ELR (cell line): ENCODE measurements around the gene URB1.
"Not testable (repeated sequence)": the region's sequence is repeated elsewhere in the genome, so short reads cannot be mapped to it uniquely, and the experiment has no call there.

ENCODE experiments used
- DNase-seq: peaks from one replicate; pipeline ENCODE4 v3.0.0-alpha.2; 2015; ENCODE audit warnings: low read depth

The URB1 gene

DNA sequence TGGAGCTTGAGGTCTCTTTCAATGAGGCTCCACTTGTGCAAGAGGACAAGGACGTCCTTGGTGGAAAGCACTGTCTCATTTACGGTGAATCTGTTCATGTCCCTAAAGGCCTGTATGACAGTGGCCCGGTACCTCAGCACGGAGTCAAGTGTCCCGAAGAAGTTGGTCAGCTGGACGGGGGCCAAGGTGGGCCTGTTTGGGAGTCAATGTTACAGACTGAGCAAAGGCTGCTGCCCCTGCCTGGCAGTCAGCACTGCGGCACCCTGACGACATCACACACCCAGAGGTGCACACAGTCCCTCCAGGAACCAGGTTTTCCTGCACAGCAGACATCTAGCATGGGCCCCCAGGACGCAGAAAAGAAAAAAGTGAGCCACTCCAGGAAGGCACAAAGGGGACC, 75.1 kb downstream of the URB1 start:
- DNase-seq: no peak

DNA sequence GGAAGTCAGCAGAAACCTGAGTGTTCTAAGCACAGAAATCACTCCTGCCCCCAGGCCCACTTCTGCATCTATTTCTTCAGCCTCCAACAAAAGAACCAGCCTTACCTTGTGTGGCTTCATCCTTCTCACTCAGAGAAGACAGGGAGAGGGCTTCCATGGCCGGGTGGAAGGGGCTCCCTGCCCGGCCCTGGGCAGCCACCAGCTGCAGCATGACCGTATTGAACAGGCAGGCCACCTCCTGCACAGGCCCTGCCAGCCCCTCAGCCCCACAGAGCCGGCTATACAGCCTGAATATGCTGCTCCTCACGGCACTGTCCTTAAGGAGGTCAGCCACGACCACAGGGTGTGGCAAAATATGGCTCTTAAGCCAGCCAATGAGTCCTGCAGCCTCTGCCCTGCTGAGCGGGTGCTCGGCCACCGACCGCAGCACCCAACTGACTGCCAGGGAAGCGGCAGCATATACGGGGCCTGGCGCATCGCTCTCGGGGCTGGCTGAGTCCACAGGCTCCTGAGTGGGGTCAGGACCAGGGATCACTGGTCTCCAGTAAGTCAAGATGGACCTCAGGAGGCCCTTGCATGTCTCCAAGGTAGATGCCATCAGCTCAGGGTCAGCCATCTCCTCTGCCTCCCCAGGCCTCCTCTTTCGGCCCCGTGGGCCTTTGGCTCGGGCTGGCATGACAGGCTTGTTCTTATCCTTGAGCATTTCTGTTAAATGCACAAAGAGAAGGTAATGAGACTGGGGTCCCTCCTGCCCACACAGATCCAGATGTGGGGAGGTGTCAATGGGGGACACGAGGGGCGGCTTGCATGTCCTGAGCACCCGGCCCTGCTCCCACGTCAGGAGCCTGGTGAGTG, 76.2 kb downstream of the URB1 start:
- no peak for DNase-seq

DNA sequence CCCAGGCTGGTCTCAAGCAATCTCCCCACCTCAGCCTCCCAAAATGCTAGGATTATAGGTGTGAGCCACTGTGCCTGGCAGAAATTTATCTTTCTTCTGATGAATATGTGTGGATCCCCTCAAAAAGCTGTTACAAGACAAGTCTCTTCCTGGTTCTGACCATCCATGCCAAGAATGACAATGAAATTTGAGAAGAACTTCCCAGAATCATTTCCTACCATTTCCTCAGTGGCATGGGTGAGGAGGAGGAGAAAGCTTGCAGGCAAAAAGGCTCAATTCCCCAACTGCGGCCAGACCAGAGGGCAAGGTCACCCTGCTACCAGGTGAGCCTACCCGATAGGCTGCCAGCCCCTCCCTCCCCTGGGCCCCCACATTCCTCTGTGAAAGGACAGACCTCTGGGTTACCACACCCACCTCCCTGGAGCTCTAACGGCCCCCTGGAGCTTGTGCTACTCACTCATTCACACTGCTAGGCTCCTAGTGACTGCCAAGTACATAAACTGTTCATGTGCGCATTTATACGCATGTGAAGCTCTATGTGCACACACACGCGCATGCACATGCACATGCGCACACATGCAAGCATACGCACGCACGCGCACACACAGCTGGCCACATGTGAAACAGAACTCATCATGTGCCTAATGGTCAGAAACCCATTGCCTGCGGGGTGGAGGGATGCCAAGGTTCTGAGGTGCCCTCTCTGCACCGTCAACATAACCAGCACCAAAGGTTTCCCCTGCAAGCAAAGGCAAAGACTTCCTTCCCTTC, 77.1 kb downstream of the URB1 start:
- no peak for DNase-seq

DNA sequence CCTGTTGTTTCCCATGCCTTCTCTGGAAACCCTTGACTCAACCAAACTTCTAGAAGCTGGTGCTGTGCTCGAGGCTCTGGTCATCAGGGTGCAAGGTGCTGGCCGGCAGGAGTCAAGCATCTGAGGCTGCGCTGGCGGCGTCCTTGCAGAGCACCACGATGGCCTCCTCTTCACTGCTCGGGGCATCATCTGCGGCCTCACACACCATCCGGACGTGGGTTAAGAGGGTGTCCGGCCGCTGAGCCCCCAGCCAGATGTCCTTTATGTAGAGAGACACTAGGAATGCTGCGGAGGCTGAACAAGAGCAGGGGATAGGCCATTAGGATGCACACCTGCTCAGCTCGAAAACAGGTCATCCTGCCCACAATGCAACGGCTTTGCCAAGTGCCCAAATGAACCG, 78.0 kb downstream of the URB1 start:
- DNase-seq: no peak

DNA sequence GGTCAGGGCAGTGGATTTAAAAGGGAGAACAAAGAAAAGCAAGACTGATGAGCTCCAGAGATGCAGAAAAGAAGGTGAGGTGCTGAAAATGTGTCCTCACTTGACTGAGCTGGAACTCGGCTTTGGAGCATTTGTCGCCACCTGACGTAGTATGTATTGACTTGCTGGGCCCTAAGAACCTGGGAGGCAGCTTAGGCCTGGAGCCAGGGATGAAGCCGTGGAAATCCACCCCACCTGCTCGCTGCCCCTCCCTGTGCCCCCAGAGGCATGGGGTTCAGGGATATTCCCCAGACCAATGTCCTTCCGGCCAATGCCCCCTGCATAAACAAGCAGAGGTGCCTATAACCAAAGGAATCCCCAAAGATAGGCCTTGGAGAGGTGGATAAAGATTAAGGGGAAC, 79.8 kb downstream of the URB1 start:
- no peak for DNase-seq

DNA sequence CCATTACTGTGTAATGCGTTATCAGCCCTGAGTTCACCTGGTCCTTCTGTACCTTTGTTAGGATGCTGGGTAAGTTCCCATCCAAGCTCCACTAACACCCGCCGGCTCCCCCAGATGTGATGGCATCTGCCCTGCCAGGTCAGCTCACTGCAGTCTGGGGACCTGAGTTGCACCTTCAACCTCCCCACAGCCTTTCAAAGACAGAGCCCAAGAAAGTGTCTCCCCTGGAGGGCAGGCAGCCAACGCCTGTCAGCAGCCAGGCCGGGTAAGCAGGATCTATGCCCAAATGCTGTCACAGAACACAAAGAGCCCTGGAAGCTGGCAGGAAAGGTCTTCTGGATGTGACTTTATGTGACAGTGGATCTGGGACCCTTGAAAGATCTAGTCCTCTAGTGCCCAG, 80.5 kb downstream of the URB1 start:
- DNase-seq: no peak

DNA sequence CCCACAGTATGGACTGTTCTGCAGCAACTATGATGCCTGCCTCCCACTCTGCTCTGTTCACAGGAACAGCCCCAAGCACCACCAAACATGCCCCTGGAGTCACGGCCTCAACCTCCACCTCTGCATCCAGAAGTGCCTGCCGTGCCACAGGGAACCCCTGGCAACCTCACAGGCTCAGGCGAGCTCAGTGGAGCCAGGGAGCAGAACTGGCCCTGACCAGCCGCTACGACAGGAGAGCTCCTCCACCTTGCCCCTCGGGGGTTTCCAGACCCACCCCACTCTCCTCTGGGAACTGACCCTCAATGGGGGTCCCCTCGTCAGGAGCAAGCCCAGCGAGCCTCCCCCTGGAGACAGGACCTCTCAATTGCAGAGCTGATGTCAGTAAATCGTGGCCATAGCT, 81.2 kb downstream of the URB1 start:
- DNase-seq: no peak

DNA sequence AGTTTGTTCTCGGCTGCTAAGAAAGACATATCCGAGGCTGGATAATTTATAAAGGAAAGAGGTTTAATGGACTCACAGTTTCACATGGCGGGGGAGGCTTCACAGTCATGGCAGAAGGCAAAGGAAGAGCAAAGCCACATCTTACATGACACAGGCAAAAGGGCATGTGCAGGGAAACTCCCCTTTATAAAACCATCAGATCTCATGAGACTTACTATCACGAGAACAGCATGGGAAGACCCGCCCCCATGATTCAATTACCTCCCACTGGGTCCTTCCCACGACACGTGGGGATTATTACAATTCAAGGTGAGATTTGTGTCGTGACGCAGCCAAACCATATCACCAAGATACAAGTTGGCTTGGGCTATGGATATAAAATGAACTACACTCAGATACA, 81.8 kb downstream of the URB1 start:
- not testable (repeated sequence) for DNase-seq

DNA sequence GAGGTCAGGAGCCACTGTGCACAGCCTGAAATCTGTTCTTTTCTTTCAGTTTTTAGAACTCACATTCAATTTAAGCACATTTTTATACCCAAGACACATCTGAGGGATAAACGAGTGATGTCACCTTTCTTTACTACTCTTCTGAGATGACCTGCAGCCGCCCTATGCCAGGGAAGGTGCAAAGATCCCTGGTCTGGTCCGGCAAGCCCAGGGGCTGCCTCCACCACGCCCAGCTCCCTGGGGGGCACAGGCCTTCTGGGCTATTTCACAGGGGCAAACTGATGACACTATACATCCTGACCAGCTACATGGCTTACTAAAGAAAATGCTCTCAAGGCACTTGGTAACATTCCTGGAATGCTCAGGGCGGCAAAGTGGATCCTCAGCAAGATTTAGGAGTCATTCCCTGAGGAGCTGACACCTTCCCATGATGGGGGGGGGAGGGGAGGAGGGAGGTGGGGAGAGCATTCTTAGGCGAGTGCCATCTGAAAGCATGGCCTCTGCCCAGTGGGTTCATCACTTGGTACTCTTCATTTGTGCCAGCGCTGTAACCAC, 82.8 kb downstream of the URB1 start:
- DNase-seq: no peak

DNA sequence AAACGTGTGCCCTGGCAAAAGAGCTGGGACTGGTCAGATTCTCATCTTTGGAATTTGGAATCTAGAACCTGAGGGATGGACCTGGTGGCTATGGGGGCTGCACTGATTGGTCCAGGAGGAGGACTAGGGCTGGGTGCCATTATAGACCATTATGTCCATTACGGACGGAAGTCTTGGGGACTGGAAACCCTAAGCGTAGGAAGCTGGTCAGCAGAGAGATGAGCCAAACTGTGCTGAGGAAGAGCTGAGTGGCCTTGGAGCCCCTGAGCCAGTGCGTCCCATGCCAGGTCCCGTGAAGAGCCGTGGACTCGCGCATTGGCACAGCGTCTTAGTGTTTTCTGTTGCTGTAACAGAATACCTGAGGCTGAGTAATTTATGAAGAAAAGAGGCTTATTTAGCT, 84.1 kb downstream of the URB1 start:
- DNase-seq: no peak

DNA sequence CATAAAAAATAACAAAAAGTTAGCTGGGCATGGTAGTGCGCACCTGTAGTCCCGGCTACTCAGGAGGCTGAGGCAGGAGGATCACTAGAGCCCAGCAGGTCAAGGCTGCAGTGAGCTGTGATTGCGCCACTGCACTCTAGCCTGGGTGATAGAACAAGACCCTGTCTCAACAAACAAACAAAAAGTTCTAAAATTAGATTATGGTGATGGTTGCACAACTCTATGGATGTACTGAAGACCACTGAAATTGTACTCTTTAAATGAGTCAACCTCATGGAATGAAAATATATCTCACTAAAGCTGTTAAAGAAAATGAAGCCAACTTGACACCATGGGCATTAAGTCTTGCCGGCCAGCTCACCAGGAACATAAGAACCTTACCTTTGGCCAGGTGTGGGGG, 85.1 kb downstream of the URB1 start:
- no peak for DNase-seq

DNA sequence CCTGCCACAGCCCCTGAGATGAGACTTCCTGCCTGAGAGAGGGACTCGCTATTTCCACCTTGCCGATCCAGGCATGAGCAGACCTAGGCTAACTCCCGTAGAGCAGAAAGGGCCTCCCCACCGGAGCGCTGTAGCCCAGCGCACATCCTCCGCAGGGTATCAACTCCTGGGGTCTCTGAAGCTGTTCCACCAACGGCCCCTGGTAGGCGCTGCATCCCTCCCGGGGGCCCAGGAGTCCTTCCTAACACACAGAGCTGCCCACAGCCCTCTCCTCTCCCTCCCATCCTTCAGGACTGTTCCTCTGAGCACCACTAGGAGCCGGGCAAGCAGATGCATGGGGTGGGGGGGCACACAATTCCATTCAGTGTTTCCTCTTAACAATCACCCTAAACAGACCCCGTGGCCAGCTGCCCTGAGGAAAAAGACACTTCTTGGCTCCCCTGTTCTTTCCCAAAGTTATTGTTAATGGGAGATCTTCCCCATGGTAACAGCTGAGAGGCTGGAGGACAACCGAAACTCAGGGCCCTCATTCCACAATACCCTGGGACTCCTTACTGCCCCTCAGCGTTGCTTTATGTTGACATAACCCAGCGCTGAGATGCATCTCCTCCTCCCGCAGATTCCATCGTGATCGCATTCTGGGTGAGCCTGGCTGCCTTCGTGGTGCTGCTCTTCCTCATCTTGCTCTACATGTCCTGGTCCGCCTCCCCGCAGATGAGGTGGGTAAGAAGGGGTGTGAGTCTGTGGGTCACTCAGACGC, 86.6 kb downstream of the URB1 start:
- peak; percentile 18 for DNase-seq

DNA sequence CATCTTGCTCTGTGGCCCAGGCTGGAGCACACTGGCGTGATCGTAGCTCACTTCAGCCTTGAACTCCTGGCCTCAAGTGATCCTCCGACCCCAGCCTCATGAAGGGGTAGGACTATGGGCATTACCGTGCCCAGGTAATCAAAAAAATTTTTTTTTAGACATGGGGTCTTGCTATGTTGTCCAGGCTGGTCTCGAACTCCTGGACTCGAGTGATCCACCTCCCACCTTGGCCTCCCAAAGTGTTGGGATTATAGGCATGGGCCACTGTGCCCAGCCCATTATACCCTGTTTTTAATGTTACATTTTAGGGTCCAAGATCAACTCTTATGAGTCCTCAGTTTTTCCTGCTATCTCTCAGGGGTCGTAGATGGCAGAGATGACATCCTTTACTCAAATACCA, 87.8 kb downstream of the URB1 start:
- no peak for DNase-seq

DNA sequence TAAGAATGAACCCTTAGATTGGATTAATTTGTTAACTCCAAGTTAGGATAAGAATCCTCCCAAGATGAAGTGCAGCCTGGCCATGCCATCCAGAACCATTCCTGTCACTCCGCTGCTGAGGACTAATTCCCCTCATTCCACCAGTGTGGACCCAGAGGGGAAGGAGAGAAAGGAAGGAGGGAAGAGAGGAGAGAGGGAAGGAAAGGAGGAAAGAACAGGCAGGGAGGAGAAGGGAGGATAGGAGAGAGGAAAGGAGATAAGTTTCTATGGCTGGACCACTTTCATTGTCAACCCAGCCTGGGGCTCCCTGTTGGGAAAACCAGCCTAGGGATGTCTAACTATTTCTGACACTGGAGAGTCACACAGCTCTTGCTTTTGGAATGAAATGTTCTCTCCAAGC, 89.4 kb downstream of the URB1 start:
- DNase-seq: no peak

DNA sequence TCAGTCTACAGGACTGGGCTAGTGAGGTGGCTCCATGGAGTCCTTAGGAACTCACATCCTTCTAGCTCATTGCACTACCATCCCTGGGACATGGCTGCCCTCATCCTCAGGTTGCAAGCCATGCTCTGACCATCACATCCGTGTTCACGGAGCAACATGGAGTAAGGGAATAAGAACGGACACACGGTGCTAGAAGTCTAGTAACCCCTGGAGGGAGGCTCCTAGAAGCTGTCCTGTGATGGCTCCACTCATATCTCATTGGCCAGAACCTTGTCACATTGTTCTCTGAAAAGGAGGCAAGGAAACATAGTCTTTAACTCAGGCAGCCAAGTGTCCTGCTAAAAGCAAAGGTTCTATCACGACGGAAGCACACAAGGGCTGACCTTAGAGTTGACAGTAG, 90.3 kb downstream of the URB1 start:
- DNase-seq: no peak

DNA sequence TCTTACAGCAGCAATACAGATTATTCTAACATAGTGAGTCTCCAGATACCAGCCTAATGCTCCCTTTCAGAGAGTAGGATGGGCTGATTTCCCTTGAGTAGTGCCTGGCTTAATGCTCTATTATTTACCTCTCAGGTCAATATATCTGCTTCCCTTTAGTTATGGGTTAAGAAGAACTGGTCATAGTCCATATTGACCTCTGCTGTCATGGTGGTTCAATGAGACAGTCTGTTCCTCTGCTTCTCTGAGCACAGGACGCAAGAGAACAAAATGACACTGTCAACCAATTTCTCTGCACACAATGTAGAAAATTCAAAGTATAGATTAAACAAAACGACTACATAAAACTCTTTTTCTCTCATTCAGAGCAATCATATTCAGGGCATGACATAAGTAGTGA, 91.2 kb downstream of the URB1 start:
- no peak for DNase-seq

DNA sequence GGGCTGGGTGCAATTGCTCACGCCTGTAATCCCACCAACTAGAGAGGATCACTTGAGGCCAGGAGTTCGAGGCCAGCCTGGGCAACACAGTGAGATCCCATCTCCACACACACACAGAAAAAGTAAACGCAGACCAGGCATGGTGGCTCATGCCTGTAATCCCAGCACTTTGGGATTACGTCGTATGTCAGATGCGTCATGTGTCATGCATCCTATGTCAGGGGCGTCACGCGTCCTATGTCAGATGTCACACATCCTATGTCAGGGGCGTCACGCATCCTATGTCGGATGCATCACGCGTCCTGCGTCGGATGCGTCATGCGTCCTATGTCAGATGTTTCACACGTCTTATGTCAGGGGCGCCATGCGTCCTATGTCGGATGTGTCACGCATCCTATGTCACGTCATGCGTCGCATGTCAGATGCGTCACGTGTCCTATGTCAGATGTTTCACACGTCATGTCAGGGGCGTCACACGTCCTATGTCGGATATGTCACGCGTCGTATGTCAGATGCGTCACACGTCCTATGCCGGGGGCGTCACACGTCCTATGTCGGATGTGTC, 92.6 kb downstream of the URB1 start:
- no peak for DNase-seq

DNA sequence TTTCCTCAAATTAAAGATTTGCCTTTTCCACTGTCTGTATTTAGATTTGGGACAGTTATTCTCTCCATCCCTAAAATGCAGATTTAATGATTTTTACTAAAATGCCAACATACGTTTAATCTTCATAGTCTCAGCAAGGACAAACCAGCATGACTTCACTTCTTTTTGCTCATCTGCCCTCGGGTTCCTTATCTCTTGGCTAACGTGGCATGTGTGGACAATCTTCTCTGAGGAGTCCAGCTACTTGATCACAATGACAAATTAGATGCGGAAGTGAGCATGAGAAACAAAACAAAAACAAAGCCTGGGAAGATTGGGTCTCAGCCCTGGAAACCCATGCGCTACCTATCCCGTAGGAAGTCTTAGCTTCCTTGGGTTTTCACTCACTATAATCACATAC, 93.1 kb downstream of the URB1 start:
- no peak for DNase-seq

DNA sequence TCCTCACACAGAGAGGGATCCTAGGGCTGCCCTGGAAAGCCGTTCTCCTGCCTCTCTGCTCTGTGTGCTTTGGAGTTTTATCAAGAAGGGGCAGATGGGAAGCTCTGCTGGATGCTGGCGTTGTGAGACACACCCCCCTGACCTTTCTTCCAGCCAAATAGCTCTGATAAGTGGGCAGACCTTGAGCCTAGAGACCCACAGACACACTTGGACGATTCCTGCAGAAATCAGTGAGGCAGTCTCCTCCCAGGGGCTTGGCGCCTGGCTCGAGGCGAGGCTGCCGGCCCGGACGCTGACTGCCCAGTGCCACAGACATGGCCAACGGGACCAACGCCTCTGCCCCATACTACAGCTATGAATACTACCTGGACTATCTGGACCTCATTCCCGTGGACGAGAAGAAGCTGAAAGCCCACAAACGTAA, 94.1 kb downstream of the URB1 start, which contains the start of gene MRAP:
Gene MRAP, plus strand, starts transcription at position 198 of the 424 bp plus-strand sequence. Its CDS starts 117 bp downstream, at position 315.
- no peak for DNase-seq

DNA sequence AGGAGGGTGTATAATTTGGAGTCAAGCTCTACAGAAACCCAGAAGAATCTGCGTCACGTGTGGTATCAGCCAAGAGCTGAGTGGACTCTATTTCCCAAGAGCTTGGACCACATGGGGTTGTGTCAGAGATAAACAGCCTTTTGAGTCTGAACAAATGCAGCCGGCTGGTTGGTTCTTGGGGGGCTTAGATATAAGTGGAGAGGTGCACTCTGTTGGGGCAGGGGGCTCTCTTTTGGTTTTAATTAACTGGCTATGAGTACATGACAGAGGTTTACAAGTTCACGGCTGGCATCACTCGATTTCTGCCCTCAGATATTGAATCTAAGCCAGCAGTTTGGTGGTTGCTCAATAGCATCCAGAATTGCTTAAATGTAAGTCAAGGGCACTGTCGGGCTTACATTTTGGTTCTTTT, 94.7 kb downstream of the URB1 start:
- no peak for DNase-seq

DNA sequence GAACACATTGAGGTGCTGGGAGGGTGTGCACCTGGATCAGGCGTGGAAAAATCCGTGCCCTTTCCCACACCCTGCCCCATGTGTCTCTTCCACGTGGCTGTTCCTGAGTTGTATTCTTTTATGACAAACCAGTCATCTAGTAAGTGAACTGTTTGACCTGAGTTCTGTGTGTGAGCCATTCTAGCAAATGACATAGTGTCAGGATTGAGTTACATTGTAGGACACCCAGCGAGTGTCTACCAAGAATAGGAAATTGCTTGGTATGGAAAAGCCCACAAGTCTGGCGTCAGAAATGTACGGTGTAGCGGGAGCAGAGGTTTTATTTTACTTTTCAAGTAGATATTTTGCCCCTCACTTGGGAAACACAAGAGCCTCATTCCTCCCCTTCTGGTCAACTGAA, 95.4 kb downstream of the URB1 start:
- DNase-seq: no peak

DNA sequence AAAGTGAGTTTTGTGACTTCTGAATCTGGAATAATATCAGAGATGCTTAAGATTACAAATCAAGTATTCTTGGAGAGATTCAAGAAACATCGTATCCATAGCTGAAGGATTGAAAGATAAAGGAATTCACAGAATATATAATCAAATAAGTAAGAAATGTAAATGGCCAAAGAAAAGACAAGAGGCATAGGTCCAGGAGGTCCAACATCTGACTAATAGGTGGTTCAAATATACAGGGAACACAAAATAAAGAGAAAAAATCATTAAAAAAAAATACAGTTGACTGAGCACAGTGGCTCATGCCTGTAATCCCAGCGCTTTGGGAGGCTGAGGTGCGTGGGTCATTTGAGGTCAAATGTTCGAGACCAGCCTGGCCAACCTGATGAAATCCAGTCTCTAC, 107.3 kb downstream of the URB1 start:
- no peak for DNase-seq
